HG02642 (cell line): ENCODE results near the gene KIF3C.
"Not testable (repeated sequence)": the region's sequence is repeated elsewhere in the genome, so short reads cannot be mapped to it uniquely, and the experiment has no call there.

Experiments used
- ATAC-seq: cut with Tn5 transposase; IDR thresholded peaks from one replicate; pipeline ENCODE4 v1.9.1; 2021; ENCODE audit warnings: mild to moderate bottlenecking; ENCODE audit not compliant: unreplicated experiment, poor library complexity

Gene KIF3C

DNA sequence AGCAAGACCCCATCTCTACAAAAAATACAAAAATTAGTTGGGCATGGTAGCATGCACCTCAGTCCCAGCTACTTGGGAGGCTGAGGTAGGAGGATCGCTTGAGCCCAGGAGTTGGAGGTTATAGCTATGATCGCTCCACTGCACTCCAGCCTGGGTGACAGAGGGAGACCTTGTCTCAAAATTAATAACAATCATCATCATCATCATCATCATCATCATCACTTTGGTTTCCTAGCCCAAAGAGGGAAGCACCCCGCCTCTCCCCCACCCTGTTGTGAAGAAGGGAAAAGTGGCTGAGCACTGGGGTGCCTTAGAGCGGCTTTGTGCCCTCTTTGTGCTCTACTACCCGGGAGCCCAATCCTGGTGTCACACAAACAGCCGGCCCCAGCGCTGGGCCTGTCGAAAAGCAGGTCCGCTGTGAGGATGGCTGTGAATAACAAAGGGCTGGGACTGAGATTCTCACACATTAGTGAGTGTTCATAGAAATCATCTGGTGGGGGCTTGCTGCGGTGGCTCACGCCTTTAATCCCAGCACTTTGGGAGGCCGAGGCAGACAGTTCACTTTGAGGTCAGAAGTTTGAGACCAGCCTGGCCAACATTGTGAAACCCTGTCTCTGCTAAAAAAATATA lies 61.4 kb downstream of the KIF3C start:
- no peak for ATAC-seq

DNA sequence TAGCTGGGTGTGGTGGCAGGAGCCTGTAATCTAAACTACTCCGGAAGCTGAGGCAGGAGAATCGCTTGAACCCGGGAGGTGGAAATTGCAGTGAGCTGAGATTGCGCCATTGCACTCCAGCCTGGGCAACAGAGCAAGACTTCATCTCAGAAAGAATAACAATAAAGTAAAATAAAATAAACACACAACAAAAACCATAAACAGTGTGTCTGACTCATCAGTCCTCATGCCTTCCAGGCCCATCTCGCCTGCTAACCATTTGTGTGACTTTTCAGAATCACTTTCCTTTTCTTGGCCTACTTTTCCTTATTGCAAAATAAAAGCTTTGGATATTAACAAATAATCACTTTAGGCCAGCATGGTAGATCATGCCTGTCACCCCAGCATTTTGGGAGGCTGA lies 62.0 kb downstream of the KIF3C start:
- ATAC-seq: no peak

DNA sequence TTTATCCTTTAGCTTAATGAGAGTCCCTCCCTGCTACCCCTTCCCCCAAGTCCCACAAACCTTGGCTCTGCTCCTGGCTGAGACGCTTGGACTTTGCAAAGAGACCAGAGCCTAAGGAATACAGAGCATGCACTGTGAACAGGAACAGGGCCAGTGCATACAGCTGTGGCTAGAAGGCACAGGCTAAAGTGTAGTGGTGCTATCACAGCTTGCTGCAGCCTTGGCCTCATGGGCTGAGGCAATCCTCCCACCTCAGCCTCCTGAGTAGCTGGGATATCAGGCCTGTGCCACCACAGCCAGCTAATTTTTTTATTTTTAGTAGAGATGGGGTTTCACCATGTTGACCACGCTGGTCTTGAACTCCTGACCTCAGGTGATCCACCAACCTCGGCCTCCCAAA lies 64.5 kb downstream of the KIF3C start:
- no peak for ATAC-seq

DNA sequence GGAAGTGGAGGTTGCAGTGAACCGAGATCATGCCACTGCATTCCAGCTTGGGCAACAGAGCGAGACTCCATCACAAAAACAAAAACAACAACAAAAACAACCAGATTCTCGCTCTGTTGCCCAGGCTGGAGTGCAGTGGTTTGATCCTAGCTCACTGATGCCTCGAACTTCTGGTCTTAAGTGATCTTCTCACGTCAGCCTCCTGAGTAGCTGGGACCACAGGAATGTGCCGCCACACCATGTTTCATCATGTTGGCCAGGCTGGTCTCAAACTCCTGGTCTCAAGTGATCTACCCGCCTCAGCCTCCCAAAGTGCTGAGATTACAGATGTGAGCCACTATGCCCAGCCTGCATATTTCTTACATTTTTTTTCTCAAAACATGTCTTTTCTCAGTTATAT lies 64.9 kb downstream of the KIF3C start:
- ATAC-seq: not testable (repeated sequence)

DNA sequence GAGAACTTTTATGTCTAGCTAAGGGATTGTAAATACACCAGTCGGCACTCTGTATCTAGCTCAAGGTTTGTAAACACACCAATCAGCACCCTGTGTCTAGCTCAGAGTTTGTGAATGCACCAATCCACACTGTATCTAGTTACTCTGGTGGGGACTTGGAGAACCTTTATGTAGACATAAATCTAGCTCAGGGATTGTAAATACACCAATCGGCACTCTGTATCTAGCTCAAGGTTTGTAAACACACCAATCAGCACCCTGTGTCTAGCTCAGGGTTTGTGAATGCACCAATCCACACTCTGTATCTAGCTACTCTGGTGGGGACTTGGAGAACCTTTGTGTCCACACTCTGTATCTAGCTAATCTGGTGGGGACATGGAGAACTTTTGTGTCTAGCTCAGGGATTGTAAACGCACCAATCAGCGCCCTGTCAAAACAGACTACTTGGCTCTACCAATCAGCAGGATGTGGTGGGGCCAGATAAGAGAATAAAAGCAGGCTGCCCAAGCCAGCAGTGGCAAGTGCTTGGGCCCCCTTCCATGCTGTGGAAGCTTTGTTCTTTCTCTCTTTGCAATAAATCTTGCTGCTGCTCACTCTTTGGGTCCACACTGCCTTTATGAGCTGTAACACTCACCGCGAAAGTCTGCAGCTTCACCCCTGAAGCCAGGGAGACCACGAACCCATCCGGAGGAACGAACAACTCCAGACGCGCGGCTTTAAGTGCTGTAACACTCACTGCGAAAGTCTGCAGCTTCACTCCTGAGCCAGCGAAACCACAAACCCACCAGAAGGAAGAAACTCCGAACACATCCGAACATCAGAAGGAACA lies 66.1 kb downstream of the KIF3C start:
- not testable (repeated sequence) for ATAC-seq

DNA sequence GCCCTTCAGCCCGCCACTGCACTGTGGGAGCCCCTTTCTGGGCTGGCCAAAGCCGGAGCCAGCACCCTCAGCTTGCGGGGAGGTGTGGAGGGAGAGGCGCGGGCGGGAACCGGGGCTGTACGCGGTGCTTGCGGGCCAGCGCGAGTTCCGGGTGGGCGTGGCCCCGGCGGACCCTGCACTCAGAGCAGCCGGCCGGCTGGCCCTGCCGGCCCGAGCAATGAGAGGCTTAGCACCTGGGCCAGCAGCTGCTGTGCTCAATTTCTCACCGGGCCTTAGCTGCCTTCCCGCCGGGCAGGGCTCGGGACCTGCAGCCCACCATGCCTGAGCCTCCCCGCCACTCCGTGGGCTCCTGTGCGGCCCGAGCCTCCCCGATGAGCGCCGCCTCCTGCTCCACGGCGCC lies 66.9 kb downstream of the KIF3C start:
- ATAC-seq: not testable (repeated sequence)

DNA sequence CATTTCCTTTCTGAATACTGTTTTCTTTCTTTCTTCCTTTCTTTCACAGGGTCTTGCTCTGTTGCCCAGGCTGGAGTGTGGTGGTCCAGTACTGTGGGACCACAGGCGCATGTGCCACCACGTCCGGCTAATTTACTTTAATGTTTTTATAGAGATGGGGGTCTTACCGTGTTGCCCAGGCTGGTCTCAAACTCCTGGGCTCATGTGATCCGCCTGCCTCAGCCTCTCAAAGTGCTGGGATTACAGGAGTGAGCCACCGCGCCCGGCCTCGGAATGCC lies 68.7 kb downstream of the KIF3C start:
- ATAC-seq: not testable (repeated sequence)

DNA sequence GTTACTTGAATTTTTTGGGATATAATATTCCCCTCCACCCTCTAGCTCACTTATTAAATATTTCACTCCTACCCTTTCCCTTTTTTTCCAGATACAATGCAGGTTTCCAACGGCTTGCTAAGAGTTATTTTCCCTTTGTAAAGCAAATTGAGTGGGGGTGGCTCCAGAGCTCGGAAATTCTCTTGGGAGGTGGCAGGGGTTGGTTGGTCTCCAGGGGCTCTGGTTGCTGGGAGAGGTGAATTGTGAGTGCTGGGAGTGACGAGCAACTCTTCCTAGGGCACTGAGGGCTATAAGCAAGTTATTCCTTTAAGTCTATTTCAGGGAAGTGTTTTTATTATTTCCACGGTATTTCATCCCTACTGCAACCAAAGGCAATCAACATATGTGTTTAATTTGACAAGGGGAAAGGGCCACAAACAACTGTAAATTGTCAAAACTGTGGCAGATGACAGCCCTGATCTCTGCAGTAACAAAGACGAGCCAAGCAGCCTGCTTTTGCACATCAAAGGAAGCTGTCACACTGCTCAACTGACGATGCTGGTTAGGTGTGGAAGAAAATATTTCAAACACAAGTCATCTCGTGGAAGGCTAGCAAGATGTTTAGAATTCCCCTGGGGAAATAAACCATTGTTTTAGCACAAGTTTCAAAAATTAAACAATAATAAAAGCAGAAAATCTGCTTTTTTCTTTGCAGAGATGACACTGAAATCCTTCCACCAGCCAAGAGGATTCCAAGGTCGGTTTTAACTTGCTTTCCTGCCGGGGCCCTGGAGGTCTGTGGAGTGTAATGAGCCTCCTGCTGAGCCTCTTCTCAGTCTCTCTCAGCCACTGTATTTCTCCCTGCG lies 69.2 kb downstream of the KIF3C start:
- ATAC-seq: no peak

DNA sequence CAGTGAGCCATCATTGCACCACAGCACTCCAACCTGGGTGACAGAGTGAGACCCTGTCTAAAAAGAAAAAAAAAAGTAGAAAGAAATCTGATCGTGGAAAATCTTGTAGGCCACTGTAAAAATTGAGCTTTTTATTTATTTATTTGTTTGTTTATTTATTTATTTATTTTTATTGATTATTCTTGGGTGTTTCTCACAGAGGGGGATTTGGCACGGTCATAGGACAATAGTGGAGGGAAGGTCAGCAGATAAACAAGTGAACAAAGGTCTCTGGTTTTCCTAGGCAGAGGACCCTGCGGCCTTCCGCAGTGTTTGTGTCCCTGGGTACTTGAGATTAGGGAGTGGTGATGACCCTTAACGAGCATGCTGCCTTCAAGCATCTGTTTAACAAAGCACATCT lies 72.7 kb downstream of the KIF3C start:
- ATAC-seq: not testable (repeated sequence)

DNA sequence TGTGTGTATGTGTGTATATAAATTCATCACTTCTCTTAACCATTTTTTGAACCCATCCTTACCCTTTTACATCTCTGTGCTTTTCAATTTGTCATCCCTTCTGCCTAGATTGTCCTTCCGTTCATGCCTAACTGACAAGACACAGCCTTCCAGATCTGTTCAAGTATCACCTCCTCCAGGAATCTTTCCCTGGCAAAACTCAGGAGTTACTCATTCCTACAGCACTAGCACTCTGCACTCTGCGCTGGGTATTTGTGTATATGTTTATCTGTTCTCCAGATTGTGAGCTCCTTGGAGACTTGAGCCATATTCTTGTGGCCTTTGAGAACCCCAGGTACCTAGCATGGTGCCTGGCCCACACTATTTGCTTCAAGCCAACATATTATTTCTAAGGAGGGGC lies 77.2 kb downstream of the KIF3C start:
- no peak for ATAC-seq

DNA sequence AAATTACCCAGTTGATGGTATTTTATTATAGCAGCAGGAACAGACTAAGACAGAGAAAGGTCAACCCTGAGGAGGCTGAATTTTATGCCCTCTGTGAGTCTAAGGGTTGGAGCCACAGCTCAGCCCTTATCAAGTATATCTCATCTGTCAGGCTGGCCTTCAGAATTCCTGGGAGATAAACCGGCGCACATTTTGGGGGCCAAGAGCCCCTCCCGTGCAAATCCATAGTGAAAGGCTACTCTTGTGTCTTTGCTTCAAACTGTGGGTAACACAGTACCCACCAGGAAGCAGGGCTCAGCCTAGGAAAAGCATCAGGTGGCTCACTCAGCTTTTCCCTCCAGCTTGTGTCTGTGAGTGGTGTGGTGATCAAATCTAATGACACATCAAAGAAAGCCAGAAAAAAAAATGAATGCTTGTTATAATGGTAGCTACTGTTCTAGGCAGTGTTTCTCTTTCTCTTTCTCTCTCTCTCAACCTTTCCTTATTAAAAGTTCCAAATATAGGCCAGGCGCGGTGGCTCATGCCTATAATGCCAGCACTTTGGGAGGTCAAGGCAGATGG lies 79.0 kb downstream of the KIF3C start:
- ATAC-seq: no peak

DNA sequence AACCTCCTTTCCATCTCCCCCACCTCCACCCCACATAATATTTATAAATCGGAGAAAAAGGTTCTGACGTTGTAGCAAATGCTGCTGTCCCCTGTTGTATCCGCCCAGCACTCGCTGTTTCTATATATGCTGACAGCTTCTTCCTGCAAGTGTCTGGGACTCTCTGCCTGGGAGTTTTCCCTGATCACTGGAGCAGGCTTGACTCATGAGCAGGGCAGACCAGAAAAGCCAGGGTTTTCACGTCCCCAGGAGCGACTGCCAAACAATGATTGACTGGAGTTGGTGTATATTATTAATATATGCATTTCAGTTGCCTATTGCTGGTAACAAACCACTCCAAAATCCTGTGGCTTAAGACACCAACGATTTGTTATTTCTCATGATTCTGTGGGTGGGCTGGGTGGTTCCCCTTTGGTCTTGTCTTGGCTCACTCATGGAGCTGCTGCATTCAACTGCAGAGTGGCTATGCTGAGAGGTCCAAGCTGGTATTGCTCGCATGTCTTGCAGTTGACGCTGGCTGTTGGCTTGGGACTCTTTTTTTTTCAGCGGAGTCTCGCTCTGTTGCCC lies 82.8 kb downstream of the KIF3C start:
- no peak for ATAC-seq

DNA sequence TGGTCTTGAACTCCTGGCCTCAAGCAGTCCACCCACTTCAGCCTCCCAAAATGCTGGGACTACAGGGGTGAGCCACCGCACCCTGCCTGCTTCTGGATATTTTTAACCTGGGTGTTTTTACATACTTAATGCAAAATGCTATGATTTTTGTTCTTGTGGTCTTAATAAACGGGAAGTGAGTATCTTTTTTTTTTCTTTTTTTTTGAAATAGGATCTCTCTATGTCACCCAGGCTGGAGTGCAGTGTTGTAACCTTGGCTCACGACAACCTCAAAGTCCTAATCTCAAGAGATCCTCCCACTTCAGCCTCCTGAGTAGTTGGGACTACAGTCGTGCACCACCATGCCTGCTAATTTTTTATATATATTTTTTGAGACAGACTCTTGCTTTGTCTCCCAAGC lies 84.8 kb downstream of the KIF3C start:
- no peak for ATAC-seq

DNA sequence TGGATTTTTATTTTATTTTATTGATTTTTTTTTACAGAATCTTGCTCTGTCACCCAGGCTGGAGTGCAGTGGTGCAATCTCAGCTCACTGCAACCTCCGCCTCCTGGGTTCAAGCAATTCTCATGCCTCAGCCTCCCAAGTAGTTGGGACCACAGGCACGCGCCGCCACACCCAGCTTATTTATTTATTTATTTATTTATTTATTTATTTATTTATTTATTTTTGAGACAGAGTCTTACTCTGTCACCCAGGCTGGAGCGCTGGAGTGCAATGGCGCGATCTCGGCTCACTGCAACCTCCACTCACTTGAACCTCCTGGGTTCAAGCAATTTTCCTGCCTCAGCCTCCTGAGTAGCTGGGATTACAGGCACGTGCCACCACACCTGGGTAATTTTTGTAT lies 86.0 kb downstream of the KIF3C start:
- not testable (repeated sequence) for ATAC-seq

DNA sequence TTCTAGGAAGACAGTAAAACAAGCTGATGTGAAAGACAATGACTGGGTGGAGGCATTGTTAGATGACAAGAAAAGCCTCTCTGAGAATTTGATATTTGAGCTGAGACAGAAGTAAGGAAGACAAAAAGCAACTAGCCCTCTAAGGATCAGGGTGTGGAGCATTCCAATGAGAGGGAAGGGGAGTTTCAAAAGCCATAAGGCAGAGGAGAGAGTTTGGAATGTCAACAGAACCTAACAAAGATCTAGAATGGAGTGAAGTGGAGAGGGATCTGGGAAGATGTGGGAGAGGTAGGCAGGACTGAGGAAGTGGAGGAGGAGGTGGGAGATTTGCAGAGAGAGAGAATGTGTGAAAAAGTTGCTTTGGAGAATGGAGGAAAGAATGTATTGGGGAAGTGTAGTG lies 86.7 kb downstream of the KIF3C start:
- no peak for ATAC-seq

DNA sequence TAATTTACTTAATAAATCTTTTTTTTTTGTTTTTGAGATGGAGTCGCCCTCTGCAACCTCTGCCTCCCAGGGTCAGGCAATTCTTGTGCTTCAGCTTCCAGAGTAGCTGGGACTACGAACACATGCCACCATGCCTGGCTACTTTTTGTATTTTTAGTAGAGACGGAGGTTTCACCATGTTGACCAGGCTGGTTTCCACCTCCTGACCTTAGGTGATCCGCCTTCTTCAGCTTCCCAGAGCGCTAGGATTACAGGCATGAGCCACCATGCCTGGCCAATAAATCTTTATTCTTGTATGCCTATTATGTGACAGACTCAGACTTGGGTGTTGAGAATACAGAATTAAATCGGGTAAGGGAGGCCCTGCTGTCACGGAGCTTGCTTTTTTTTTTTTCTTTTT lies 87.3 kb downstream of the KIF3C start:
- ATAC-seq: no peak

DNA sequence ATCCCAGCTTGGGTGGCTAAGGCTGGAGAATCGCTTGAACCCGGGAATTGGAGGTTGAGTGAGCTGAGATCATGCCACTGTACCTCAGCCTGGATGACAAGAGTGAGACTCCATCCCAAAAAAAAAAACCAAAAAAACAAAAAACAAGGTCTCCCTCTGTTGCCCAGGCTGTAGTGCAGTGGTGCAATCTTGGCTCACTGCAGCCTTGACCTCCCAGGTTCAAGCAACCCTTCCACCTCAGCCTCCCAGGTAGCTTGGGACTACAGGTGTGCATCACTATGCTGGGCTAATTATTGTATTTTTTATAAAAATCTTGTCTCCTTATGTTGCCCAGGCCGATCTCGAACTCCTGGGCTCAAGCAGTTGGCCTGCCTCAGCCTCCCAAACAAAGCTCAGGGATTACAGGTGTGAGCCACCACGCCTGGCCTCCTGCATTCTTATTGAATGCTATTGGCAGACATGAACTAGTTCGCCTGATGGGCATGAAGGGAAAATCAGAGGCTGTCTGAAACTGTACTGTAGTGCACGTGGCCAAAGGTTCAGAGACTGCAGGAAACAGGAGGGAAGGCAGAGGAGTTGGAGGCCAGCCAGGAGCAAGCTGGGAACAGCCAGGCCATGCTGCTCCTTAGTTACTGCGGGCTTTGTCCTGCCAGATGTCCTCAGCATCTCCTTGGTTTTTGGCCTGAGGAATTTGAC lies 88.0 kb downstream of the KIF3C start:
- no peak for ATAC-seq

DNA sequence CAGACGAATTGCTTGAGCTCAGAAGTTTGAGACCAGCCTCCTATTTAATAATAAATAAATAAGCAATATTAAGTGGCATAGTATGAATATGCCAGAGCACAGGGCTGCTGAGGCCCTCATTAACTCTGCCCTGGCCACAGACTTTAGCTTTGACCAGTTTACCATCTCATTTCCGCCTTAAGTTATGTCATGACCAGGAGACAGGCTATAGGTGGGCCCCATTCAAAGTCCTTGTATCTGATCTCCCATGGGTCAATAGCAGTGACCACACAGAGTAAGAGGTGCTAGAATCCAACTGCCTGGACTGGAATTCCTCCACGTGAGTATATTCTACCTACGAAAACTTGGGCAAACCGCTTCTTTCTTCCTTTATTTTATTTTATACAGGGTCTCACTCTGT lies 90.6 kb downstream of the KIF3C start:
- no peak for ATAC-seq

DNA sequence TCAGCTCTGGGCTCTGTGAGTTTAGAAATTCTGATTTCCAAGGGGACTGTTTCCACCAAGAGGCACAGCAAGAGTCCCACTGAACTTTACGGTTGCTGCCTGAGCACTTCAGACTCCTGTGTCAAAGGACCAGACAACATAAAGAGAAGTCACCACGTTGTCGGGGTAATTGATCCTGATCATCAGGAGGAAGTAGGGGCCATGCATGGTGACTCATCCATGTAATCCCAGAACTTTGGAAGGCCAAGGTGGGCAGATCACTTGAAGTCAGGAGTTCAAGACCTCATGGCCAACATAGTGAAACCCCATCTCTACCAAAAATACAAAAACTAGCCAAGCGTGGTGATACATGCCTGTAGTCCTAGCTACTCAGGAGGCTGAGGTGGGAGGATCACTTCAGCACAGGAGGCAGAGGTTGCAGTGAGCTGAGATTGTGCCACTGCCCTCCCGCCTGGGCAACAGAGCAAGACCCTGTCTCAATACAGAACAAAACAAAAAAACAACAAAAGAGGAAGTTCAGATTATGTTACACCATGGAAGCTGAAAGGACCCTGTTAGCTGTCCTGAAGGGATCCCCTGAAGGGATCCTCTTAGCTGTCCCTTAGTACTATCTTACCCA lies 94.6 kb downstream of the KIF3C start:
- ATAC-seq: no peak

DNA sequence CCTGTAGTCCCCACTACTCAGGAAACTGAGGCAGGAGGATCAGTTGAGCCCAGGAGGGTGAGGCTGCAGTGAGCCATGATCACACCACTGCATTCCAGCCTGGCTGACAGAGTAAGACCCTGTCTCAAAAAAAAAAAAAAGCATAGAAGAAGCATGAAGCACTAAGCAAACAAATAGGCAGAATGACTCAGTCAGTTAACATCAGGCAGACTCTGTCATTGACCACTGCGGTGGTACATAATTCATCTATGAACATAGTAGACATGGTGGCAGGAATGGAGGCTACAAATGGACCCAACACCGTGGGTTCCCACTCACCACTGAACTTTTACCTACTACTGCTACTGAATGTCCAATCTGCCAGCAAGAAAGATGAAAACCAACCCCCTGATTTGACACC lies 96.4 kb downstream of the KIF3C start:
- ATAC-seq: no peak
